ENCODE data around the gene KDM1B. TPM values are rescaled to one million over a fixed set of nuclear protein-coding genes. Genes with fewer than 3 reads are reported as not detected.
"Not testable (repeated sequence)": the region's sequence is repeated elsewhere in the genome, so short reads cannot be mapped to it uniquely, and the experiment has no call there.

Gene KDM1B
- total RNA-seq, 1 experiment from 2014 or later = 13.5 TPM

- H3K36me3 Mint-ChIP-seq (ENCODE audit: insufficient read depth, unreplicated experiment) = peaks cover 5% of the 10 kb centered on the region
- CTCF ChIA-PET = no interaction called here
- TF ChIP-seq, protein P1, sequence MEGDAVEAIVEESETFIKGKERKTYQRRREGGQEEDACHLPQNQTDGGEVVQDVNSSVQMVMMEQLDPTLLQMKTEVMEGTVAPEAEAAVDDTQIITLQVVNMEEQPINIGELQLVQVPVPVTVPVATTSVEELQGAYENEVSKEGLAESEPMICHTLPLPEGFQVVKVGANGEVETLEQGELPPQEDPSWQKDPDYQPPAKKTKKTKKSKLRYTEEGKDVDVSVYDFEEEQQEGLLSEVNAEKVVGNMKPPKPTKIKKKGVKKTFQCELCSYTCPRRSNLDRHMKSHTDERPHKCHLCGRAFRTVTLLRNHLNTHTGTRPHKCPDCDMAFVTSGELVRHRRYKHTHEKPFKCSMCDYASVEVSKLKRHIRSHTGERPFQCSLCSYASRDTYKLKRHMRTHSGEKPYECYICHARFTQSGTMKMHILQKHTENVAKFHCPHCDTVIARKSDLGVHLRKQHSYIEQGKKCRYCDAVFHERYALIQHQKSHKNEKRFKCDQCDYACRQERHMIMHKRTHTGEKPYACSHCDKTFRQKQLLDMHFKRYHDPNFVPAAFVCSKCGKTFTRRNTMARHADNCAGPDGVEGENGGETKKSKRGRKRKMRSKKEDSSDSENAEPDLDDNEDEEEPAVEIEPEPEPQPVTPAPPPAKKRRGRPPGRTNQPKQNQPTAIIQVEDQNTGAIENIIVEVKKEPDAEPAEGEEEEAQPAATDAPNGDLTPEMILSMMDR (IDR thresholded peaks at IDR 0.05; ENCODE audit: unreplicated experiment) = no peak
- no peak overlapping the region for H3K27ac Mint-ChIP-seq (ENCODE audit: unreplicated experiment)
- no peak for DNase-seq
- no peak overlapping the region for H3K4me3 Mint-ChIP-seq (ENCODE audit: low read depth, unreplicated experiment)
- H3K9me3 Mint-ChIP-seq (ENCODE audit: low read depth, unreplicated experiment) = no peaks in the 10 kb centered on the region
- no peaks in the 10 kb centered on the region for H3K27me3 Mint-ChIP-seq (ENCODE audit: unreplicated experiment)
- no peaks in the 10 kb centered on the region for H3K4me1 Mint-ChIP-seq (ENCODE audit: low read depth, unreplicated experiment)
- BruUV-seq (replicated peaks) = no TSS peak
- intact Hi-C loops (cut with micrococcal nuclease; ENCODE audit: unreplicated experiment) = no loop called here
These were observed 12.7 kb upstream of the KDM1B start for GRCh38 chr6:18142591-18142861.

DNA sequence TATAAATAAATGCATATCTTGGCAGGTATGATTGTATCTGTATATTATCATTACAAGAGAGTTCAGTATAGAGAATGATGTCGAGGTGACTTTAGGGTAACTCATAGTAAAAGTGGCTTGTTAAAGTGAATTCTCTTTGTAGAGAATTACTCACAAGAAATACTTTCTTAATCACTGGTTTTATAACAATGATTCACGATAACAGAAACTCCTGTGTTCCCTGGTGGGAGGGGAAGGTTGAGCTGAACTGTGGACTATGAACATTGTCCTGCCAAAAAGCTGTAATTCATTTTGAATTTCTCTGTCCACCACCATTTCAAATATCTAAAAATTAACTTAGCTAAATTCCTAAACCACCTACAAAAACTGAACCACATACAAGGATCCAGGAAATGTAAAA lies 8.1 kb upstream of the KDM1B start:
- no peaks in the 10 kb centered on the region for H3K27me3 Mint-ChIP-seq (ENCODE audit: unreplicated experiment)
- CTCF ChIA-PET = no interaction called here
- no TSS peak for BruUV-seq (replicated peaks)
- H3K36me3 Mint-ChIP-seq (ENCODE audit: insufficient read depth, unreplicated experiment) = no peaks in the 10 kb centered on the region
- TF ChIP-seq, protein P1 (IDR thresholded peaks at IDR 0.05; ENCODE audit: unreplicated experiment) = no peak
- no peak overlapping the region for H3K4me3 Mint-ChIP-seq (ENCODE audit: low read depth, unreplicated experiment)
- H3K27ac Mint-ChIP-seq (ENCODE audit: unreplicated experiment) = peak overlapping the region; percentile 52
- H3K9me3 Mint-ChIP-seq (ENCODE audit: low read depth, unreplicated experiment) = no peaks in the 10 kb centered on the region
- intact Hi-C loops (cut with micrococcal nuclease; ENCODE audit: unreplicated experiment) = no loop called here
- no peaks in the 10 kb centered on the region for H3K4me1 Mint-ChIP-seq (ENCODE audit: low read depth, unreplicated experiment)
- no peak for DNase-seq

- peaks cover under 1% of the 10 kb centered on the region for H3K4me1 Mint-ChIP-seq (ENCODE audit: low read depth, unreplicated experiment)
- no peaks in the 10 kb centered on the region for H3K9me3 Mint-ChIP-seq (ENCODE audit: low read depth, unreplicated experiment)
- no peak for DNase-seq
- H3K27me3 Mint-ChIP-seq (ENCODE audit: unreplicated experiment) = no peaks in the 10 kb centered on the region
- no peaks in the 10 kb centered on the region for H3K36me3 Mint-ChIP-seq (ENCODE audit: insufficient read depth, unreplicated experiment)
- no peak overlapping the region for H3K4me3 Mint-ChIP-seq (ENCODE audit: low read depth, unreplicated experiment)
- intact Hi-C loops (cut with micrococcal nuclease; ENCODE audit: unreplicated experiment) = no loop called here
- CTCF ChIA-PET = no interaction called here
- peak overlapping the region; percentile 52 for H3K27ac Mint-ChIP-seq (ENCODE audit: unreplicated experiment)
- TF ChIP-seq, protein P1 (IDR thresholded peaks at IDR 0.05; ENCODE audit: unreplicated experiment) = no peak
- BruUV-seq (replicated peaks) = no TSS peak
These were observed 7.6 kb upstream of the KDM1B start for GRCh38 chr6:18147616-18148015.

- no peak overlapping the region for H3K4me3 Mint-ChIP-seq (ENCODE audit: low read depth, unreplicated experiment)
These were observed 6.8 kb upstream of the KDM1B start for GRCh38 chr6:18148304-18149025.

GRCh38 chr6:18151391-18151790 lies 3.8 kb upstream of the KDM1B start:
- H3K27me3 Mint-ChIP-seq (ENCODE audit: unreplicated experiment); H3K9me3 Mint-ChIP-seq (ENCODE audit: low read depth, unreplicated experiment); H3K4me3 Mint-ChIP-seq (ENCODE audit: low read depth, unreplicated experiment); DNase-seq; BruUV-seq (replicated peaks); H3K4me1 Mint-ChIP-seq (ENCODE audit: low read depth, unreplicated experiment); H3K27ac Mint-ChIP-seq (ENCODE audit: unreplicated experiment): not testable (repeated sequence)
- H3K36me3 Mint-ChIP-seq (ENCODE audit: insufficient read depth, unreplicated experiment) = peaks cover 23% of the 10 kb centered on the region
- CTCF ChIA-PET = interaction anchor here (0.7 kb wide), 1 partner anchor 361 kb away, joined by 10 read pairs; no protein-coding TSS in a partner anchor
- intact Hi-C loops (cut with micrococcal nuclease; ENCODE audit: unreplicated experiment) = loop anchor here (10.0 kb wide), 1 partner anchor 113 kb away; the partner anchor contains the start of gene DEK

More at GRCh38 chr6:18148304-18149025, 6.8 kb upstream of the KDM1B start:
- TF ChIP-seq, protein P1 (IDR thresholded peaks at IDR 0.05; ENCODE audit: unreplicated experiment) = no peak
- Mint-ChIP-seq H3K9me3 (ENCODE audit: low read depth, unreplicated experiment) (no peaks in the 10 kb centered on the region), H3K36me3 (ENCODE audit: insufficient read depth, unreplicated experiment) (no peaks in the 10 kb centered on the region), H3K27me3 (ENCODE audit: unreplicated experiment) (no peaks in the 10 kb centered on the region), H3K27ac (ENCODE audit: unreplicated experiment) (no peak overlapping the region), H3K4me1 (ENCODE audit: low read depth, unreplicated experiment) (peaks cover 9% of the 10 kb centered on the region)
- DNase-seq = peak; percentile 17
- BruUV-seq (replicated peaks) = no TSS peak
- intact Hi-C loops (cut with micrococcal nuclease; ENCODE audit: unreplicated experiment) = no loop called here
- CTCF ChIA-PET = no interaction called here

All from Calu3 (cell line).